ENCODE results near the gene FBN2. TPM values are rescaled to one million over a fixed set of nuclear protein-coding genes. Genes with fewer than 3 reads are reported as not detected.

FBN2 gene
- total RNA-seq, 1 donor from 2014 or later, result 23.8 TPM

- no peak for ATAC-seq
- intact Hi-C loops (cut with DNase I), result no loop called here
- DNase-seq (ENCODE audit: missing footprints), result no peak
These were observed 329.6 kb downstream of the FBN2 start for GRCh38 chr5:128208436-128208835.

Measured in Right ventricle myocardium inferior (tissue), 1 donor.